Lung microvascular endothelial cell (primary cell): ENCODE results near the gene NPBWR2. TPM values are rescaled to one million over a fixed set of nuclear protein-coding genes. Genes with fewer than 3 reads are reported as not detected.
"Not testable (repeated sequence)": the region's sequence is repeated elsewhere in the genome, so short reads cannot be mapped to it uniquely, and the experiment has no call there.

Source experiments
- DNase-seq, 2 donors: peaks; one replicate each; pipeline versions ENCODE4 v3.0.0 to v3.0.0-alpha.2; 2010; ENCODE audit warnings: low read depth in 2 of 2
- total RNA-seq: library from RNA; depleted of rRNA; stranded (reverse); fragments of >200 nt; gene quantifications from 2 replicates; pipeline ENCODE4 v1.2.1, GENCODE V29; 2014

NPBWR2 gene
- total RNA-seq, 1 donor from 2014 or later, result not detected

GRCh38 chr20:64087226-64087825 lies 20.0 kb downstream of the NPBWR2 start:
- not testable (repeated sequence) for DNase-seq

GRCh38 chr20:64086801-64087200 lies 20.6 kb downstream of the NPBWR2 start:
- no peak for DNase-seq

DNA sequence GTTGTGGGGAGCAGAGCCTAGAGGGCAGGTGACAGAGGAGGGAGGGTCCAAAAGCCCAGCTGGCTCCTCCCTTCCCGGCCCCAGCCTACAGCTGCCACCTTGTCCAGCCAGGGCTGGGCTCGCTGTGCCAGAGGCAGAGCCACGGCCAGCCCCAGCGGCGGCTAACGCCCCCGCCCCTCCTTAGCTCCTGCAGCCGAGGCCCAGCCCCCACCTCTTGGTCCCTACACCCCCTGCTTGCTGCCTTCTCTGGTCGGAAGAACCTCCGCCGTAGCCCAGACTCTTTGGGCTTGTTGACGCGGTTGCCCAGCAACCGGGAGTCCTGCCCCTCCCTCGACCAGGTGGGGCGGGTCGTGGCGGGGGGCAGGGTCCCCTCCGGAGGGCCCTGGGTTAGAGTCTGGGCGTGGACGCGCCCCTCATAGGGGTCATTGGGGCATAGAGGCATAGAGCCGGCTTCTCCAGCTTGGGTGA lies 22.6 kb downstream of the NPBWR2 start:
- DNase-seq, result no peak

GRCh38 chr20:64083804-64084684 lies 23.3 kb downstream of the NPBWR2 start, which contains the start of gene LKAAEAR1:
TSS of gene LKAAEAR1 (minus strand) at chr20:64084398. CDS start at chr20:64084219, 179 bp downstream.
- no peak for DNase-seq

DNA sequence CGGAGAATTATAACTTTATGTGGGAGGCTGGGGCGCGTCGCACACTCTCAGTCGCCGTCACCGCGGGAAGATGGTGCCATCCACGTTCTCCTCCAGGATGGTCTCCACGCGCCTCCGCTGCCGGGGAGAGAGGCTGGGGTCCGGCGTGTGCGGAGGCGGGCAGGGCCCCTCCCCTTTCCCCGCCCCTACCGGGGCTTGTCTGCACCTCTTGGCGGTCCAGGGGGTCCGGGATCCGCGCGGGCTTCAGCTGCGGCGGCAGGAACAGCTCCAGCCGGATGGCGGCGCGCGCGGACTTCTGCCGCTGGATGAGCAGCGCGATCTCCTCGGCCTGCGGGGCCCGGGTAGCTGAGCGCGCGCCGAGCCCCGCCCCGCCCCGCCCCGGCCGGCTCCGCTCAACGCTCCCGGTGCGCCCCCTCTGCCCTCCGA lies 24.0 kb downstream of the NPBWR2 start:
- DNase-seq, result peak; percentile 77 to 89

DNA sequence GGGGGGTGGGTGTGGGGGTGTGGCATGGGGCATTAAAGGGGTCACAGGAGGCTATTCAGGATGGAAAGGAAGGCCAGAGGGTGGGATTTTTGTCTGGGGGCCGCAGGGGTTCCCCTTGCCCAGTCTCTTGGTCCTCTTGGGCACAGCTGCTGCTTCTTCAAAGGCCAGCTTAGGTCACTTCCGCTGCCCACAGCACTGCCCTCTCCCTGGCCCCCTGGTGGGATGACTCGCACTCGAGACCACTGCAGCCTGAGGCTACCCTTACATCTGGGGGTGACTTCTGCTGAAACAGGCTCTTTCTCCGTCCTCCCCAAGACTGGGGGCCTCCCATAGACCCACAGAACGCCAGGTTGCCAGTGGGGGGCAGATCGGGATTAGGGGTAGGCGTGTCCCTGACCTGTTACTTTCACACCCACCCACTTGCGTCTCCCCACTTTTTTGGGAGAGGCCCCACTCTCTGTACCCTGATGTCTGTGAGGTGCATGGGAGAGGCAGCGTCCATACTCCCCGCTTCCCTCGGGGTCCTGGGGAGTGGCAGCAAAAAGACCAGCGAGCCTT lies 24.5 kb downstream of the NPBWR2 start:
- DNase-seq, result no peak

- no peak for DNase-seq
These were observed 25.1 kb downstream of the NPBWR2 start for GRCh38 chr20:64082126-64082731.

GRCh38 chr20:64081624-64081964 lies 25.8 kb downstream of the NPBWR2 start:
- no peak for DNase-seq

- no peak for DNase-seq
These were observed 26.3 kb downstream of the NPBWR2 start for GRCh38 chr20:64080813-64081623.

- DNase-seq, result peak; percentile 26 to 39
These were observed 27.2 kb downstream of the NPBWR2 start, which contains the start of gene OPRL1 for GRCh38 chr20:64080013-64080812. TSS of gene OPRL1 (plus strand) at chr20:64080082. CDS start at chr20:64092721, 12,639 bp downstream.

GRCh38 chr20:64079273-64080012 lies 27.9 kb downstream of the NPBWR2 start, which contains the start of gene RGS19:
TSS of gene RGS19 (minus strand) at chr20:64079518. CDS start at chr20:64076886, 2,632 bp downstream.
- peak; percentile 67 to 88 for DNase-seq

GRCh38 chr20:64078934-64079272 lies 28.5 kb downstream of the NPBWR2 start:
- no peak for DNase-seq

GRCh38 chr20:64077876-64078551 lies 29.4 kb downstream of the NPBWR2 start:
- no peak for DNase-seq

DNA sequence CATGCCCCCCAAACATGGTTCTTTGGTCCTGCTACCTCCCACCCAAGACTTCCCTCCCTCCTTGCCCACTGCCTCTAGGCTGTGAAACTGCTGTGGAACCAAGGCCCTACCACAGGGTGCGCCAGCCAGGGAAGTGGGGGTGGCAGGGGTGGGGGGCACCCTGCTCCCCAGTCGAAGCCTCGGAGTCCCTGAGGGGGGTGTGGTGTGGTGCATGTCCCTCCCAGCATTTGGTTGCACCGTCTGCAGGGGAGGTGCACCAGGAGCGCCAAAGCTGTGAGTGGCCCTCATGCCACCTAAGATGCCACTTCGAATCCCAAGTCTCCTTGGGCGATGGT lies 29.9 kb downstream of the NPBWR2 start:
- DNase-seq, result no peak

DNA sequence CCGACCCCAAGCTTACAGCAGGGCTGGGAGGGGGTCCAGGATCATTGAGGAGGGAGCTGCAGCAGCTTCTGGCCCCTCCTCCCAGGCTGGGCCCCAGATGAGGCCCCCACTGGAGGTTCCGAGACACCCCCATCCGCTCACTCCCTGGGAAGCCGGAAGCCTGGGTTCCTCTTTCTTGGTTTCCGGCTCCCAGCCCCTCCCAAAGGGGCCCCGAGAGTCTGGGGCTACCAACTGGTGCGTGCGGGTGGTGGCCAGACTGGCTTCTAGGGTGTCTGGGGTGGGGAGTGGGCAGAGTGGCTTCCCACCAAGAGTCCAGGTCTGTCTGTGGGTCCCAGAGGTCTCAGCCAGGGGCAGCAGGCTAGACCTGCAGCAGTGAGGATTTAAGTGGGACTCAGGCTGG lies 30.3 kb downstream of the NPBWR2 start:
- no peak for DNase-seq

GRCh38 chr20:64076061-64076997 lies 31.0 kb downstream of the NPBWR2 start:
- no peak for DNase-seq

DNA sequence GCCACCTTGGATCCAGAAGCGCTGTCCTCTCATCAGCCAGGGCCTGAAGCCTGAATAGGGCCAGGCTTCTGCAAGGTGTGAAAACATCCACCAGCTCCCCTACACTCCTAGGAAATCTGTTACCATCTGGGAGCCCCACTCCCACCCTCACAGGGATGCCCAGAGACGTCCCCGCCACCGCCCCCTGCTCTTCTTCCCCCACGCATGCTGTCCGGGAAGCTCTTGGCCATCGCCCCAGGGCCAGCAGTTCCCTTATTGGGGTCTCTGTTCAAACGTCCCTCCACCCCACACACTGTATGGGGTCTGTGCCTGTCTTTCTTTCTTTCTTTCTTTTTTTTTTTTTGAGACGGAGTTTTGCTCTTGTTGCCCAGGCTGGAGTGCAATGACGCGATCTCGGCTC lies 31.8 kb downstream of the NPBWR2 start:
- DNase-seq, result no peak

GRCh38 chr20:64074963-64075362 lies 32.4 kb downstream of the NPBWR2 start:
- no peak for DNase-seq
